Gastroesophageal sphincter (tissue), 3 donors: ENCODE measurements around the gene NCOA4.

ENCODE experiments used
- EP300 ChIP-seq: sonication (generic); formaldehyde crosslinking; IDR thresholded peaks from one replicate; pipeline ENCODE4 v1.6.1; 2017; ENCODE audit warnings: antibody characterized with exemption, mild to moderate bottlenecking
- POLR2A ChIP-seq, 2 donors: fragments of 450-650 bp; IDR thresholded peaks; one replicate each; pipeline ENCODE4 v1.6.1; 2017; ENCODE audit warnings: antibody characterized with exemption in 2 of 2, mild to moderate bottlenecking in 2 of 2, moderate library complexity in 1 of 2
- POLR2AphosphoS5 ChIP-seq: sonication (generic); formaldehyde crosslinking; IDR thresholded peaks from one replicate; pipeline ENCODE4 v1.6.1; 2017; ENCODE audit warnings: antibody characterized with exemption
- TF ChIP-seq, protein P1 (sequence below), 4 experiments: fragments of 200-600 bp in 2 of 4; fragments of 450-650 bp in 2 of 4; sonication (generic) in 1 of 4; IDR thresholded peaks; one replicate each; pipeline ENCODE4 v1.5.1; 2017 to 2019; ENCODE audit warnings: antibody characterized with exemption in 4 of 4, mild to moderate bottlenecking in 2 of 4, moderate library complexity in 2 of 4

- TF ChIP-seq, protein P1, sequence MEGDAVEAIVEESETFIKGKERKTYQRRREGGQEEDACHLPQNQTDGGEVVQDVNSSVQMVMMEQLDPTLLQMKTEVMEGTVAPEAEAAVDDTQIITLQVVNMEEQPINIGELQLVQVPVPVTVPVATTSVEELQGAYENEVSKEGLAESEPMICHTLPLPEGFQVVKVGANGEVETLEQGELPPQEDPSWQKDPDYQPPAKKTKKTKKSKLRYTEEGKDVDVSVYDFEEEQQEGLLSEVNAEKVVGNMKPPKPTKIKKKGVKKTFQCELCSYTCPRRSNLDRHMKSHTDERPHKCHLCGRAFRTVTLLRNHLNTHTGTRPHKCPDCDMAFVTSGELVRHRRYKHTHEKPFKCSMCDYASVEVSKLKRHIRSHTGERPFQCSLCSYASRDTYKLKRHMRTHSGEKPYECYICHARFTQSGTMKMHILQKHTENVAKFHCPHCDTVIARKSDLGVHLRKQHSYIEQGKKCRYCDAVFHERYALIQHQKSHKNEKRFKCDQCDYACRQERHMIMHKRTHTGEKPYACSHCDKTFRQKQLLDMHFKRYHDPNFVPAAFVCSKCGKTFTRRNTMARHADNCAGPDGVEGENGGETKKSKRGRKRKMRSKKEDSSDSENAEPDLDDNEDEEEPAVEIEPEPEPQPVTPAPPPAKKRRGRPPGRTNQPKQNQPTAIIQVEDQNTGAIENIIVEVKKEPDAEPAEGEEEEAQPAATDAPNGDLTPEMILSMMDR (IDR thresholded peaks at IDR 0.05), result no peak
- TF ChIP-seq POLR2AphosphoS5, result no peak
- TF ChIP-seq POLR2A (IDR thresholded peaks at IDR 0.05), result no peak
- no peak for TF ChIP-seq EP300
Observed at GRCh38 chr10:46035923-46036849, 5.8 kb upstream of the NCOA4 start.
